SKM-1 (cell line): ENCODE results near the gene CAPNS1.
"Not testable (repeated sequence)": the region's sequence is repeated elsewhere in the genome, so short reads cannot be mapped to it uniquely, and the experiment has no call there.

Experiments
- DNase-seq: peaks from one replicate; lab custom pipeline; 2025; ENCODE audit not compliant: unreplicated experiment; lab: John Stamatoyannopoulos, UW

Gene CAPNS1

GRCh38 chr19:36149673-36150406 is 10.0 kb downstream of the CAPNS1 start:
- DNase-seq: no peak

GRCh38 chr19:36150586-36150985 is 10.7 kb downstream of the CAPNS1 start:
- DNase-seq: no peak

GRCh38 chr19:36151144-36152018 is 11.5 kb downstream of the CAPNS1 start:
- no peak for DNase-seq

- DNase-seq: no peak
These were observed 12.1 kb downstream of the CAPNS1 start for GRCh38 chr19:36152019-36152351.

- no peak for DNase-seq
These were observed 12.7 kb downstream of the CAPNS1 start, which contains the start of gene COX7A1 for GRCh38 chr19:36152352-36153091. TSS of gene COX7A1 (minus strand) at chr19:36152447. CDS start at chr19:36152407, 40 bp downstream.

GRCh38 chr19:36153126-36153525 is 13.3 kb downstream of the CAPNS1 start:
- no peak for DNase-seq

- DNase-seq: no peak
These were observed 21.1 kb downstream of the CAPNS1 start for GRCh38 chr19:36160821-36161596.

GRCh38 chr19:36163813-36164212 is 23.9 kb downstream of the CAPNS1 start:
- no peak for DNase-seq

- DNase-seq: no peak
These were observed 29.4 kb downstream of the CAPNS1 start for GRCh38 chr19:36169084-36169760.

- no peak for DNase-seq
These were observed 33.0 kb downstream of the CAPNS1 start for GRCh38 chr19:36172852-36173251.

GRCh38 chr19:36173846-36174245 is 34.0 kb downstream of the CAPNS1 start:
- not testable (repeated sequence) for DNase-seq

GRCh38 chr19:36179077-36179476 is 39.2 kb downstream of the CAPNS1 start:
- DNase-seq: not testable (repeated sequence)

GRCh38 chr19:36182612-36183244 is 42.9 kb downstream of the CAPNS1 start:
- DNase-seq: no peak

- DNase-seq: no peak
These were observed 43.4 kb downstream of the CAPNS1 start for GRCh38 chr19:36183245-36183628.

GRCh38 chr19:36186722-36187121 is 46.9 kb downstream of the CAPNS1 start:
- DNase-seq: not testable (repeated sequence)

GRCh38 chr19:36196249-36196648 is 56.4 kb downstream of the CAPNS1 start:
- DNase-seq: no peak

GRCh38 chr19:36198119-36198518 is 58.3 kb downstream of the CAPNS1 start:
- no peak for DNase-seq
